Epithelial cell of proximal tubule (primary cell): ENCODE results near the gene POLR3A. TPM values are rescaled to one million over a fixed set of nuclear protein-coding genes. Genes with fewer than 3 reads are reported as not detected.
A peak's percentile ranks its signal among the peaks of the same experiment; 100 is the strongest.
"Not testable (repeated sequence)": the region's sequence is repeated elsewhere in the genome, so short reads cannot be mapped to it uniquely, and the experiment has no call there.

ENCODE experiments used
- DNase-seq: peaks from one replicate; pipeline ENCODE4 v3.0.0-alpha.2; 2011; ENCODE audit warnings: low read depth
- H3K4me3 ChIP-seq: 2 replicates; pipeline ENCODE4 v1.5.1; 2011; ENCODE audit warnings: low read depth, mild to moderate bottlenecking, low read length
- total RNA-seq: library from RNA; depleted of rRNA; stranded (reverse); fragments of >200 nt; gene quantifications from 2 replicates; pipeline ENCODE4 v1.2.3, GENCODE V29; 2015
- TF ChIP-seq, protein P1 (sequence below): conservative IDR thresholded peaks from 2 replicates; pipeline ENCODE4 v1.5.1; 2012; ENCODE audit warnings: low read depth, mild to moderate bottlenecking, low read length

POLR3A gene
- 14.0 and 20.4 TPM in 2 replicates for total RNA-seq

DNA sequence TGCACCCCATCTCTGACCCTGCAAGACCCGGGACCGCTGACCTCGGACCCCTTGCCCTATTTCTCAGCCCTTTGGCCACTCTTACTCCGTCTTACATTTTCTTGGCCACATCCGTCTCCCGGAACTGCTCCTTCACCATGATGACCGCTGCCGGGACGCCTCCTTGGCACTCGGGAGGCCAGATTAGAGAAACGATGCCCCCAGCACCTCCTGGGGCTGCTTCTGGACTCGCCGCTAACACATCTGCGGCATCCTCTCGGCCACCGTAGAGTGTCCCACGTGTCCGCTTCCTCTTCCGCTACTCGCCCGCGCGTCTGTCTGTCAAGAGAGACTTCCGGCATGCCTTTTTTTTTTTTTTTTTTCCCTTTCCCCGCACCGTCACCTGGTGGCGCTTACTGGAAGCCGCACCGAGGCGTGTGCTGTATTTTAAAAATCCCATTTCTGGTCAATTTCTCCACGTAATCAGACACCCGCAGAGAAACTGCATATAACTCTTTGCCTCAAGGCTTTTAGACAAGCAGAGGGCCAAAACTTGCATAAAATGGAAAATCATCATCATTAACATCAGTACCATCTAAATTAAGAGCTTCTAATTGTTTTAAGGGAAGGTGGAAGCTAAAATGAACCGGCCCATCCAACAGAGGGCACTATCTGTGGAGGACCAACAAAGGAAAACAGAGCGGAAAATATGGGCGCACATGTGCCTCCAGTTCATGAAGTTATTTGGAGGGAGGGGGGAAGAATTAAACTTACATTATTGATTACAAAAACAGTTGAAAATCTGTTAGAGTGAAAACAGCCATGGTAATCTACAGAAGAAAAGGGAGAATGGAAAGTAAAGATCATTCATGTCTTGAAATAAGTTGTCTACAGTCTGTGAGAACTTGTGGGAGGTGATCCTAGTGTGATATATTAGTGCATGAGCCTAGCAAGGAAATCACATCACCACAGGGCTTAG, at the start of gene POLR3A:
TSS of gene POLR3A (minus strand) at position 247 of the 958 bp plus-strand sequence. CDS start at position 139, 108 bp downstream.
- peak within 1 kb of the TSS; percentile 99 for H3K4me3 ChIP-seq
- DNase-seq, result peak; percentile 83
- TF ChIP-seq, protein P1, sequence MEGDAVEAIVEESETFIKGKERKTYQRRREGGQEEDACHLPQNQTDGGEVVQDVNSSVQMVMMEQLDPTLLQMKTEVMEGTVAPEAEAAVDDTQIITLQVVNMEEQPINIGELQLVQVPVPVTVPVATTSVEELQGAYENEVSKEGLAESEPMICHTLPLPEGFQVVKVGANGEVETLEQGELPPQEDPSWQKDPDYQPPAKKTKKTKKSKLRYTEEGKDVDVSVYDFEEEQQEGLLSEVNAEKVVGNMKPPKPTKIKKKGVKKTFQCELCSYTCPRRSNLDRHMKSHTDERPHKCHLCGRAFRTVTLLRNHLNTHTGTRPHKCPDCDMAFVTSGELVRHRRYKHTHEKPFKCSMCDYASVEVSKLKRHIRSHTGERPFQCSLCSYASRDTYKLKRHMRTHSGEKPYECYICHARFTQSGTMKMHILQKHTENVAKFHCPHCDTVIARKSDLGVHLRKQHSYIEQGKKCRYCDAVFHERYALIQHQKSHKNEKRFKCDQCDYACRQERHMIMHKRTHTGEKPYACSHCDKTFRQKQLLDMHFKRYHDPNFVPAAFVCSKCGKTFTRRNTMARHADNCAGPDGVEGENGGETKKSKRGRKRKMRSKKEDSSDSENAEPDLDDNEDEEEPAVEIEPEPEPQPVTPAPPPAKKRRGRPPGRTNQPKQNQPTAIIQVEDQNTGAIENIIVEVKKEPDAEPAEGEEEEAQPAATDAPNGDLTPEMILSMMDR, result peak; percentile 59

DNA sequence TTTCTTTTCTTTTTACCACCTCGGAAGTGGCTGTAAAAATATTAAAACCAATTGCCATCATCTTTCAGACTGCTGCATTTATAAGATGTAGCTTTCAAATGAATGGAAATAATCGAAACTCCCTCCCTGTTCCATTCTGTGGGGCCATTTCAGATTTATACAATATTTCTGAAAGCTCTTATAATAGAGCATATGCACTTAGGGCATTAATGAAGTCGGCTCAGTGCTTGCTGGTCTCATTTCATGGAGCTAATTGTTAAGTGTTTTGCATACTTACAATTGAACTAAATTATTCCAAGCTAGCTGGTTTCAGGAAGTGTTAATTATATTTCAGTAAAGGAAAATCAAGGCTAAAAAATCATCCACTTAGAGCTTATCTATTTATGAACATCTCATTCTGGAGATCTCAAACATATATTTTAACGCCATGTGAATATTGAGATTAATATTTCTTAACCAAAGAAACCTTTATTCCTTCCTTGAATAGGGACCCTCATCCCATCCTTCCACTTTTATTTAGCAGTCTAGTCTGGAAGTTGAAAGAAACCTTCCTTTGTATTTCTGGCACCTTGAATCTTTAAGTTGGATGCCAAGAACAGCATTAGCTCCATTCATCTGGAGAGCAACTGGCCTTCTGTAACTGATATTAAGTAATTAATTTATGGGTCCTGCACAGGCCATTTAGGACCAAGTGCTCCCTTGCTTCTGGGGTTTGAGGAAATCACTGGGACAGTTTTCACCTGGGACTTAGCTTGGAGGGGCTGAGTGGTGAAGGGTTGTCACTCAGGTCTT, 49.4 kb upstream of the POLR3A start:
- H3K4me3 ChIP-seq, result no peak overlapping the region
- no peak for DNase-seq
- TF ChIP-seq, protein P1, result no peak

DNA sequence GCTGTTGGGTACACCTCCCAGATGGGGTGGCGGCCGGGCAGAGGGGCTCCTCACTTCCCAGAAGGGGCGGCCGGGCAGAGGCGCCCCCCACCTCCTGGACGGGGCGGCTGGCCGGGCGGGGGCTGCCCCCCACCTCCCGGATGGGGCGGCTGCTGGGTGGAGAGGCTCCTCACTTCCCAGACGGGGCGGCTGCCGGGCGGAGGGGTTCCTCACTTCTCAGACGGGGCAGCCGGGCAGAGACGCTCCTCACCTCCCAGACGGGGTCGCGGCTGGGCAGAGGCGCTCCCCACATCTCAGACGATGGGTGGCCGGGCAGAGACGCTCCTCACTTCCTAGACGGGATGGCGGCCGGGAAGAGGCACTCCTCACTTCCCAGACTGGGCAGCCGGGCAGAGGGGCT, 46.5 kb upstream of the POLR3A start:
- H3K4me3 ChIP-seq, DNase-seq: not testable (repeated sequence)

DNA sequence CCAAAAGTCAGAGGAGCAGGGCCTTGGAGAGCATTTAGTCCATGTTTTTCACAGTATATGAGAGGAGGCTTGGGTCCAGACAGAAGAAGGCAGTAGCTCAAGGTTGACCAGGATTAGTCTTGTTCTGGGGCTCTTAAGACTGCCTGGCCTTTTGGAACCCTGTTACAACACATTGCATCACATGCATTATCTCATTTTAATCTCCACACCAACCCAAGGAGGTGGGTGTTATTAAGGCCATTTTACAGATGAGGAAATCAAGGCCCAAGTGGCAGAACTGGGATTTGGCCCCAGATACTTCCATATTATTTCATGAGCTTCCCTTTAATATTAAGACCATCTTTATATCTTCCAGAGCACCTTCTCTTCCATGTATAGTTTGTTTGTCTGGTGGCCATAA, 43.2 kb upstream of the POLR3A start:
- TF ChIP-seq, protein P1, result no peak
- no peak for DNase-seq
- H3K4me3 ChIP-seq, result no peak overlapping the region

DNA sequence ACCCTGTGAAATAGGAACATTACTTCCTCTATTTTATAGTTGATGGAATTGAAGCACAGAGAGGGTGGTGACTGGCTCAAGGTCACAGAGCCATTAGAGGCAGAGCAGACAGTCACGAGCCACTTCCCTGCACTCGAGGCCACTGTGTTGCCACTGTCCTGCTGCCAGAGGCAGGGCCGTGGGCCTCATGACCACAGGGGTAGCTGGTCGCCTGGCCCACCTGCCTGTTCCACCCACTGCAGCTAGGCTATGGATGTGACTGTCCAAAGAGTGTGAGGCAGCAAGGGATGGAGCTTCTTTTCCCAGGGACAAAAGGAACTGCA, 42.5 kb upstream of the POLR3A start:
- H3K4me3 ChIP-seq, result no peak overlapping the region
- TF ChIP-seq, protein P1, result no peak
- no peak for DNase-seq

DNA sequence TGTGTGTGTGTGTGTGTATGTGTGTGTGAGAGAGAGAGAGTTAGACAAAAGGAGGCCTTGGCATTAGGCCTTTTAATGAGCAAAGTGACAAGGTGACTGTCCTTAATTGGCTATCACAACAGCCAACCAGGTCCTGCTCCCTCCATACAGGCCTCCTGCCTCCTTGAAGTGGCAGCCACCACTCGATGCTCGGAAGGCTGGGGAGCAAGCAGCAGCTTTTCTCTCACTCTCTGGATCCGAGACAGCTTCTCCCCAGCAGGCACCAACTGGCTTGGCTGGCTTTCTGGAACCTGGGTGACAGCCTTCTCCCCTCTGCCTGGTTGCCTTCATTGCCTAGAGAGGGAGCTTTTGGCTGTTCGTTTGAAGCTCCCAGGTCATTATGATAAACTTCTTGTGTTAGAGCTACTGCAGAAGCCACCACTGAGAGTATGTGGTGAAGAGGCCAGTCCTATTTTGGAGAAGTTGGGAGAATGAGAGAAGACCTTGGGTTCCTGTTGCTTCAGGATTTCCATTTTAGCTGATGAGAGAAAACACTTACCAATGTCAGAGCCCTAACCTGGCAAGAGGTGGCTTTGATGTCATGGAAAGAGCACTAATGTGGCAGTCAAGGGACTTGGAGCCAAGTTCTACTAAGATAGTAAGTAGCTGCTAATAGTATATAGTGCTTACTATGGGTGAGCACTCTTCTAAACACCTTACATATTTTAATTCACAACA, 42.0 kb upstream of the POLR3A start:
- no peak overlapping the region for H3K4me3 ChIP-seq
- no peak for DNase-seq
- TF ChIP-seq, protein P1, result no peak

DNA sequence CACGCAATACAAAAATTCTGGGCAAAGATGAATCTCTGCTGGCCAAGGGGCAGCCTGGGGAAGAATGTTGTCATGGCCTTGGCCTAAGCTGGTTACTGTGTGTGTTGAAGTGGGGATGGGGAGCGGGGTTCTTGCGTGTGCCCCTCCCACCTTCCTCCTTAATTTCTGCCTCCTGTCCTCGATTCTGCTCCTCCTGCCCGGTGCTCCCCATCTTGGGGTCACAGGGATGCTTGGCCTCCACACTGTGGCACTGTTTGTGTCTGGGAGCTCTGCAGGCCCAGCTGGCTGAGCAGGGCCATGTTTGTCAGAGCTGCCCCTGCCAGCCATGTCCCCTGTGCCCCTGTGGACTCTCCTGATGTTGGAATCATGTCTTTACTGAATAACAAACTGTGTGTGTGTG, 41.4 kb upstream of the POLR3A start:
- no peak for DNase-seq
- TF ChIP-seq, protein P1, result no peak
- no peak overlapping the region for H3K4me3 ChIP-seq

DNA sequence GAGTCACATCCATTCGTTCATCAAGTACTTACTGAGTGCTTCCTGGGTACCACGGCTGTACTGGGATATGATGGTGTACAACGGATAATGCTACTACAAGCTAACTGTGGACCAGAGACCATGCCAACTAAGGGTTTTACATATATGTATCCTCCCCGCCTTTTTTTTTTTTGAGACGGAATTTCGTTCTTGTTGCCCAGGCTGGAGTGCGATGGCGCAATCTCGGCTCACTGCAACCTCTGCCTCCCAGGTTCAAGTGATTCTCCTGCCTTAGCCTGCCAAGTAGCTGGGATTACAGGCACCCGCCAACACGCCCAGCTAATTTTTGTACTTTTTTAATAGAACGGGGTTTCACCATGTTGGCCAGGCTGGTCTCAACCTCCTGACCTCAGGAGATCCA, 40.7 kb upstream of the POLR3A start:
- H3K4me3 ChIP-seq, result not testable (repeated sequence)

More for the DNA sequence above, 40.7 kb upstream of the POLR3A start:
- not testable (repeated sequence) for DNase-seq
